ENCODE results near the gene LRRC61. TPM values are rescaled to one million over a fixed set of nuclear protein-coding genes. Genes with fewer than 3 reads are reported as not detected.
"Not testable (repeated sequence)": the region's sequence is repeated elsewhere in the genome, so short reads cannot be mapped to it uniquely, and the experiment has no call there.

The LRRC61 gene
- total RNA-seq, 2 experiments from 2014 or later, result 23.5 to 26.1 TPM

DNA sequence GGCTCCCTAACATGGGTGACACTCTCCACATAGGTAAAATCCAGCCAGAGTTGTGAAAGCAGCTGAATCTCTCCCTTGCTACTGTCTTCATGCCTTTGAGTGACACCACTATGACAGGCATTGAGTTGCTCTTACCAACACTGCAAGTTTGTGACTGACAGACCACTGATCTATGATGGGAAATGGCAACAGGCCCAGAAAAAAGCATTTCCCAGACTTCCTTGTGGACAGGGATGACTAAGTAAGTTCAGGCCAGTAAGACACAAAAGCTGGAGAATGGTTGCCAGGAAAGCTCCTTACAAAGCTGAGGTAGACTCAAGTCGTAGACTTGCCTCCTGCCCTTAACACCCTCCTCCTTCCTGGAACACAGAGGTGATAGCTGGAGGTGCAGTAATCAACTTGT, 20.2 kb upstream of the LRRC61 start:
- not testable (repeated sequence) for H3K27ac Mint-ChIP-seq, H3K4me3 Mint-ChIP-seq, DNase-seq, H3K9me3 Mint-ChIP-seq, H3K27me3 Mint-ChIP-seq, H3K4me1 Mint-ChIP-seq, H3K36me3 Mint-ChIP-seq

DNA sequence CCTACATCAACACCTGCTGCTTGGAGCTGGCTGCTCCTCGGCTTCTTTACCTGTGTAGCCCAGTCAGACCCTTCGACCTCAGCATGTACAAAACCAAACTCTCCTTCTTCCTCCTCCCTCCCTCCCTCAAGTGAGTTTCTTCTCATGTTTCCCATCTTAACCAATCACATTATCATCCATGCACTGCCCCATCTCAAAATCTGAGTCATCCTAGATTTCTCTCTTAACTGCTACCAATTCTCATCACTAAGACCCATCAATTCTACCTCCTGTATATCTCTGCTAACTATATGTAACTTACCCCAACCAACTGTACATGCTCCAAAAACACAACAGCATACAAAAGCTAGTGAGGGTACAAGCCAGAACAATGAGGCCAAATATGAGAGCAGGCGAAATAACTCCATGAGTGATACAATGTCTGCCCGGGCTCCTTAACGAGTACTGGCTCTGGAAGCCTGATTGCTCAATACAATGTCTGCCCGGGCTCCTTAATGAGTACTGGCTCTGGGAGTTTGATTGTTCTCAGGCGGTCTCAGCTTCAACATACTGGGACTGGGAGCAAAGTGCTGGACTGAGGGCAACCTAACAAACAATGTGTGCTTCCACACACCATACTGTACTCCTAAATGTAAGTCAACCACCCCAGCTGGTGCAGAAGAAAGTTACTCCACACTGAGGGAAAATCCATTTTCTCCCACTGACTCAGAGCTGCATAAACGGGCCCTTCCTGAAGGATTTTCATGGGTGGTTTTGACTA, 18.5 kb upstream of the LRRC61 start:
- H3K9me3 Mint-ChIP-seq, DNase-seq, H3K27me3 Mint-ChIP-seq, H3K36me3 Mint-ChIP-seq, H3K4me1 Mint-ChIP-seq, H3K27ac Mint-ChIP-seq, H3K4me3 Mint-ChIP-seq: not testable (repeated sequence)

DNA sequence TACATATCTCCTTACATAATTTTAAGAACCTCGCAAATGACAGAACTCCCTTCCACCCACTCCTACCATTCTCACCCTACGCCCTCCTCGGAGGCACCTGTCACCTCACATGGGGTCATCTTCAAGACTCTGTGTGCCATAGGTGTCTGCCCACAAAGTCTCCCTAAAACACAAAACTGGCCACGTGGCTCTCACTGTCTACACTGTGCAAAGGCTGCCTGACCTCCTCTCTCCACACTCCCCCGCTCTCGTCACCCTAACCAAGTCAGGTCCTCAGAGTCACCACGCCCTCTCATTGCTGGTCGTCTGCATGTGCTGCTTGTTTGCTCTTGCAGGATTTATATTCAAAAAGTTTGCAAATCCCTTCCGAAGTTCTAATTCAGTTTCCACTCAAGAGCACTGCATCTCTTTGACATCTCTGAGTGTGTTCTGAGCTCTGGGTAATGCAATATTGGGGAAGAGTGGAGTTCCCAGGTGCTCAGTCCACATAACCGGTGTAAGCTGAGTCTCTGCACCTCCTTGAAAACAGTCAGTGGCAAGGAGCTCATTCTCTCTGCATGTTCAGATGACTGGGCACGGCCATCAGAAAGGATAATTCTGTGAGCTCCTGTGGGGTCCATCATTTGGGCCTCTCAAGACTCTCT, 17.8 kb upstream of the LRRC61 start:
- H3K4me1 Mint-ChIP-seq, H3K27ac Mint-ChIP-seq, H3K9me3 Mint-ChIP-seq, H3K36me3 Mint-ChIP-seq, H3K4me3 Mint-ChIP-seq, DNase-seq, H3K27me3 Mint-ChIP-seq: not testable (repeated sequence)

- H3K36me3 Mint-ChIP-seq, DNase-seq, H3K27ac Mint-ChIP-seq, H3K9me3 Mint-ChIP-seq, H3K4me3 Mint-ChIP-seq, H3K4me1 Mint-ChIP-seq, H3K27me3 Mint-ChIP-seq: not testable (repeated sequence)
Observed at GRCh38 chr7:150305903-150306284, 17.3 kb upstream of the LRRC61 start.

GRCh38 chr7:150306377-150306776, 16.8 kb upstream of the LRRC61 start:
- H3K9me3 Mint-ChIP-seq, DNase-seq, H3K4me1 Mint-ChIP-seq, H3K4me3 Mint-ChIP-seq, H3K27me3 Mint-ChIP-seq, H3K36me3 Mint-ChIP-seq, H3K27ac Mint-ChIP-seq: not testable (repeated sequence)

GRCh38 chr7:150307129-150307528, 16.0 kb upstream of the LRRC61 start:
- H3K27ac Mint-ChIP-seq, result no peak overlapping the region
- no peaks in the 10 kb centered on the region for H3K36me3 Mint-ChIP-seq
- no peaks in the 10 kb centered on the region for H3K9me3 Mint-ChIP-seq
- no peak overlapping the region for H3K4me3 Mint-ChIP-seq
- DNase-seq, result no peak
- H3K27me3 Mint-ChIP-seq, result no peaks in the 10 kb centered on the region
- peaks cover 2% of the 10 kb centered on the region for H3K4me1 Mint-ChIP-seq

DNA sequence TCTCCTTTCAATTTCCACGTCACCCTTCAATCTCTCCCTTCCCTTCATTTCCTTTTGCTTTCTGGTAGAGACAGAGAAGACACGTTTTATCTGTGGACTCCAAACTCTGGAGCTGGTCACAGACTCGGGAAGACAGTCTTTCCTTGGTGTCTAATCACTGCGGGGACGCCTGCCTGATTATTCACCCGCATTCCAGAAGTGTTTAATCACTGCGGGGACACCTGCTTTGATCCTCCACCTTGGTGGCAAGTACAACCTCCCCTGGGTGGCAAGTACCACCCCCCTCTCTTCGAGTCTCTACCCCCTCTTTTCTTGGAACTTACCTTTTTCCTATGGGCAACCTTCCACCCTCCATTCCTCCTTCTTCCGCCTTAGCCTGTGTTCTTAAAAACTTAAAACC, 15.3 kb upstream of the LRRC61 start:
- no peak overlapping the region for H3K4me3 Mint-ChIP-seq
- no peak for DNase-seq
- H3K9me3 Mint-ChIP-seq, result no peaks in the 10 kb centered on the region
- H3K27ac Mint-ChIP-seq, result no peak overlapping the region
- no peaks in the 10 kb centered on the region for H3K36me3 Mint-ChIP-seq
- H3K4me1 Mint-ChIP-seq, result peaks cover 2% of the 10 kb centered on the region
- no peaks in the 10 kb centered on the region for H3K27me3 Mint-ChIP-seq

DNA sequence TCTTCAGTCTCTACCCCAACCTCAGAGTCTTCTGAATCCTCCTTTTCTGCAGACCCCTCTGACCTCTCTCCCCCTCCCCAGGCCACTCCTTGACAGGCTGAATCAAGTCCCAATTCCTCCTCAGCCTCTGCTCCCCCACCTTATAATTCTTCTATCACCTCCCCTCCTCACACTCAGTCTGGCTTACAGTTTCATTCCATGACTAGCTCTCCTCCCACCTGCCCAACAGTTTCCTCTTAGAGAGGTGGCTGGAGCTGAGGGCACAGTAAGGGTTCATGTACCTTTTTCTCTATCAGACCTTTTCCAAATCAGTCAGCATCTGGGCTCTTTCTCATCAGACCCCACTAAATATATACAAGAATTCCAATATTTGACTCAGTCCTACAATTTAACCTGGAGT, 14.6 kb upstream of the LRRC61 start:
- H3K9me3 Mint-ChIP-seq, result no peaks in the 10 kb centered on the region
- H3K27ac Mint-ChIP-seq, result no peak overlapping the region
- no peak overlapping the region for H3K4me3 Mint-ChIP-seq

DNA sequence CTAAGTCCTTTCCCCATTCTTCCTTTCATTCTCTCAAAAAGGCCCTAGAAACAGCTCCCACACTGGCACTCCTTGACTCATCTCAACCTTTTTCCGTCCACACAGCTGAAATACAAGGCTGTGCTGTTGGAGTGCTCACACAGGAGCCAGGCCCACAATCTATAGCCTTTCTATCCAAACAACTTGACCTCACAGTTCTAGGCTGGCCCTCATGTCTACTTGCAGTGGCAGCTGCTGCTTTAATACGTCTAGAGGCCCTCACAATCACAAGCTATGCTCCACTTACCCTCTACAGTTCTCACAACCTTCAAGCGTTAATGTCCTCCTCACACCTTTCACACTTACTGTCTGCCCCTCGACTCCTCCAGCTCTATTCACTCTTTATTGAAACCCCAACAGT, 12.0 kb upstream of the LRRC61 start:
- DNase-seq, result no peak
- H3K4me1 Mint-ChIP-seq, result peaks cover 2% of the 10 kb centered on the region
- H3K9me3 Mint-ChIP-seq, result no peaks in the 10 kb centered on the region
- H3K27me3 Mint-ChIP-seq, result no peaks in the 10 kb centered on the region
- H3K36me3 Mint-ChIP-seq, result no peaks in the 10 kb centered on the region
- H3K27ac Mint-ChIP-seq, result no peak overlapping the region
- H3K4me3 Mint-ChIP-seq, result no peak overlapping the region

More for the DNA sequence above, 14.6 kb upstream of the LRRC61 start:
- DNase-seq, result no peak
- Mint-ChIP-seq H3K36me3 (no peaks in the 10 kb centered on the region), H3K27me3 (no peaks in the 10 kb centered on the region), H3K4me1 (peaks cover 2% of the 10 kb centered on the region)

DNA sequence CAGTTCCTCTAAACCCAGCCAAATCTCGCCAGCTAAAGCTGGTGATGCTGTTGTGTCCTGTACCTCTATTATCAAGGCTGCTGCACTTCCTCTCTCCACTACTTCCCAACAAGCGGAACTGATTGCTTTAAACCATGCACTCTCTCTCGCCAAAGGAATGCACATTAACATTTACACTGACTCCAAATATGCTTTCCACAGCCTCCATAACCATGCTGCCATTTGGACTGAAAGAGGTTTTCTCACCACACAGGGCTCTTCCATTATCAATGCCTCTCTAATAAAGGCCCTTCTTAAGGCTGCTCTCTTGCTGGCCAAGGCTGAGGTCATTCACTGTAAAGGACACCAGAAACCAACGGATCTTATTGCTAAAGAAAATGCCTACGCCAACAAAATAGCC, 11.4 kb upstream of the LRRC61 start:
- no peak for DNase-seq
- no peak overlapping the region for H3K27ac Mint-ChIP-seq
- H3K36me3 Mint-ChIP-seq, result no peaks in the 10 kb centered on the region
- no peaks in the 10 kb centered on the region for H3K9me3 Mint-ChIP-seq
- H3K4me3 Mint-ChIP-seq, result no peak overlapping the region
- H3K4me1 Mint-ChIP-seq, result peaks cover 2% of the 10 kb centered on the region
- H3K27me3 Mint-ChIP-seq, result no peaks in the 10 kb centered on the region

DNA sequence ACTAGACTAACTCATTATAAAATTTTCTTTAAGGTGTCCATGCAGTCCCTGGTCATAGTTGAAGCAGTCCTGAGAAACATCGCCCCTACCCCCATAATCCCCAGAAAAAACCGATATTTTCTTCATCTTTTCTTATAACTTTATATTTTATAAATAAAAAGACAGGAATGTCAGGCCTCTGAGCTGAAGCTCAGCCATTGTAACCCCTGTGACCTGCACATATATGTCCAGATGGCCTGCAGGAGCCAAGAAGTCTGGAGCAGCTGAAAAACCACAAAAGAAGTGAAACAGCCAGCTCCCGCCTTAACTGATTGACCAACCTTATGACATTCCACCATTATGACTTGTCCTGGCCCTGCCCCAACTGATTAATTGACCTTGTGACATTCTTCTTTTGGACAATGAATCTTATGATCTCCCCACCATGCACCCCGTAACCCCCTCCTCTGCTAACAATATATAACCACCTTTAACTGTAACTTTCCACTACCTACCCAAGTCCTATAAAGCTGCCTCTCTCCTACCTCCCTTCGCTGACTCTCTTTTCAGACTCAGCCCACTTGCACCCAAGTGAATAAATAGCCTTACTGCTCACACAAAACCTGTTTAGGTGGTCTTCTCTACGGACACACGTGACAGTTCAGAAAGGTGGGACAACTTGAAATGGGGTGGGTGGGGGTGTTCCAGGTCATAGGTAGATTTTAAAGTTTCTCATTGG, 10.3 kb upstream of the LRRC61 start:
- not testable (repeated sequence) for H3K4me1 Mint-ChIP-seq, H3K36me3 Mint-ChIP-seq, H3K27ac Mint-ChIP-seq, H3K27me3 Mint-ChIP-seq, H3K4me3 Mint-ChIP-seq, H3K9me3 Mint-ChIP-seq, DNase-seq

GRCh38 chr7:150313367-150313809, 9.8 kb upstream of the LRRC61 start:
- H3K9me3 Mint-ChIP-seq, result no peaks in the 10 kb centered on the region
- H3K4me3 Mint-ChIP-seq, result no peak overlapping the region
- peaks cover 2% of the 10 kb centered on the region for H3K4me1 Mint-ChIP-seq
- H3K27me3 Mint-ChIP-seq, result no peaks in the 10 kb centered on the region
- H3K36me3 Mint-ChIP-seq, result peaks cover 8% of the 10 kb centered on the region
- no peak for DNase-seq
- H3K27ac Mint-ChIP-seq, result no peak overlapping the region

DNA sequence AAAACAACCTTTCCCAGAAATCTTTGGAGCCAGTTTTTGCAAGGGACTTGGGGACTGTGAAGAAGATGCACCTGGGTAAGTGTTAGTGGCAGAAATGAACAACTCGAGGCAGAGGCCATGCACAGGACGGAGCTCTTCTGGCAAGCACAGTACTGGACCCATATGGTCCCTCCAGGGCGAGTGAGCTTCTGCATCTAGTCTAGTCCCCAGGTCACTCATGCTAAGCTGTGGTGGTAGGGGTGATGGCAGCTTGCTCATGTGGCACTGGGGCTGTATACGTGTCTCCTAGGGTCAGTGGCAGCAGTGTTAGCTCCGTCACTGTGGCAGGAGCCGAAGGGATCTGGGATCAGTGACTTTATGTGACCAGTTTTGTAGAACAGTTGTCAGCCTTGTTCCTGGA, 9.3 kb upstream of the LRRC61 start:
- Mint-ChIP-seq H3K36me3 (peaks cover 9% of the 10 kb centered on the region), H3K4me1 (no peaks in the 10 kb centered on the region), H3K4me3 (no peak overlapping the region), H3K9me3 (no peaks in the 10 kb centered on the region), H3K27me3 (no peaks in the 10 kb centered on the region), H3K27ac (no peak overlapping the region)
- DNase-seq, result no peak

GRCh38 chr7:150314639-150315239, 8.4 kb upstream of the LRRC61 start:
- Mint-ChIP-seq H3K4me3 (no peak overlapping the region), H3K27me3 (no peaks in the 10 kb centered on the region), H3K4me1 (no peaks in the 10 kb centered on the region), H3K27ac (no peak overlapping the region), H3K36me3 (peaks cover 9% of the 10 kb centered on the region), H3K9me3 (no peaks in the 10 kb centered on the region)
- no peak for DNase-seq

DNA sequence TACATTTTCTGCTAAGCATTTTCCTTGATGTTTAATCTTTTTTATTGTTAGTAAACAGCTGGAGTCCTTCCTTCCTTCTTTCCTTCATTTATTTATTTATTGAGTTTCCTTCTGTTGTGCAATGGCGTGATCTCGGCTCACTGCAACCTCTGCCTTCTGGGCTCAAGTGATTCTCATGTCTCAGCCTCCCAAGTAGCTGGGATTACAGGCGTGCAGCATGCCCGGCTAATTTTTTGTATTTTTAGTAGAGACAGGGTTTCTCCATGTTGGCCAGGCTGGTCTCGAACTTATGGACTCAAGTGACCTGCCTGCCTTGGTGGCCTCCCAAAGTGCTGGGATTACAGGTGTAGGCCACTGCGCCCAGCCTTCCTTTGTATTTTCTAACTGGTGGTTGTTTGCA, 6.2 kb upstream of the LRRC61 start:
- not testable (repeated sequence) for H3K27me3 Mint-ChIP-seq, H3K9me3 Mint-ChIP-seq, H3K4me3 Mint-ChIP-seq, DNase-seq, H3K27ac Mint-ChIP-seq
- H3K36me3 Mint-ChIP-seq, result peaks cover 20% of the 10 kb centered on the region
- peaks cover 13% of the 10 kb centered on the region for H3K4me1 Mint-ChIP-seq

Measured in activated naive CD8-positive, alpha-beta T cell treated with anti-CD3 and anti-CD28 coated beads for 36 hours (primary cell).